HL-60/S4 treated with retinoic acid at 250 ng/mL for 4 days and 3 days (cell line): Measurements from ENCODE around the gene CHRNA7.
"Not testable (repeated sequence)": the region's sequence is repeated elsewhere in the genome, so short reads cannot be mapped to it uniquely, and the experiment has no call there.

ENCODE experiments used
- in situ Hi-C: fragments of 300-500 bp; cut with MboI; formaldehyde crosslinking; loops from 2 replicates; pipeline ENCODE4 v1.7.0; 2022; ENCODE audit warnings: low sequenced_read_pairs

The CHRNA7 gene

GRCh38 chr15:32119694-32120330 is 89.5 kb downstream of the CHRNA7 start:
- in situ Hi-C loops: no loop called here

- in situ Hi-C loops: no loop called here
Measured at GRCh38 chr15:32120577-32121383, 90.5 kb downstream of the CHRNA7 start.

- in situ Hi-C loops: no loop called here
Measured at GRCh38 chr15:32121384-32121695, 91.0 kb downstream of the CHRNA7 start.

GRCh38 chr15:32122013-32122412 is 91.7 kb downstream of the CHRNA7 start:
- in situ Hi-C loops: no loop called here

GRCh38 chr15:32123473-32123872 is 93.2 kb downstream of the CHRNA7 start:
- in situ Hi-C loops: no loop called here

GRCh38 chr15:32124726-32125125 is 94.4 kb downstream of the CHRNA7 start:
- in situ Hi-C loops: no loop called here

- in situ Hi-C loops: no loop called here
Measured at GRCh38 chr15:32125595-32125994, 95.3 kb downstream of the CHRNA7 start.

GRCh38 chr15:32129815-32130214 is 99.5 kb downstream of the CHRNA7 start:
- in situ Hi-C loops: no loop called here

GRCh38 chr15:32130823-32131222 is 100.5 kb downstream of the CHRNA7 start:
- in situ Hi-C loops: no loop called here

GRCh38 chr15:32131803-32132202 is 101.5 kb downstream of the CHRNA7 start:
- in situ Hi-C loops: no loop called here

- in situ Hi-C loops: no loop called here
Measured at GRCh38 chr15:32132859-32133258, 102.5 kb downstream of the CHRNA7 start.

- in situ Hi-C loops: no loop called here
Measured at GRCh38 chr15:32134842-32135241, 104.5 kb downstream of the CHRNA7 start.

- in situ Hi-C loops: no loop called here
Measured at GRCh38 chr15:32135335-32135734, 105.0 kb downstream of the CHRNA7 start.

- in situ Hi-C loops: not testable (repeated sequence)
Measured at GRCh38 chr15:32145512-32145911, 115.2 kb downstream of the CHRNA7 start.

GRCh38 chr15:32148833-32149555 is 118.7 kb downstream of the CHRNA7 start:
- in situ Hi-C loops: no loop called here

- in situ Hi-C loops: no loop called here
Measured at GRCh38 chr15:32152574-32152973, 122.3 kb downstream of the CHRNA7 start.

- in situ Hi-C loops: not testable (repeated sequence)
Measured at GRCh38 chr15:32153868-32154623, 123.7 kb downstream of the CHRNA7 start.

GRCh38 chr15:32162143-32162542 is 131.8 kb downstream of the CHRNA7 start:
- in situ Hi-C loops: not testable (repeated sequence)

GRCh38 chr15:32164065-32164464 is 133.8 kb downstream of the CHRNA7 start:
- in situ Hi-C loops: not testable (repeated sequence)

- in situ Hi-C loops: not testable (repeated sequence)
Measured at GRCh38 chr15:32164747-32165146, 134.4 kb downstream of the CHRNA7 start.

GRCh38 chr15:32165775-32166174 is 135.5 kb downstream of the CHRNA7 start:
- in situ Hi-C loops: not testable (repeated sequence)
